Measurements from ENCODE around the gene FARSB.

FARSB gene

GRCh38 chr2:222608081-222608480 is 47.8 kb downstream of the FARSB start:
- H3K4me3 ChIP-seq (ENCODE audit: low read depth, low read length): no peak overlapping the region
- no peak for TF ChIP-seq CTCF (IDR thresholded peaks at IDR 0.05; ENCODE audit: low read depth, low read length)

- H3K4me3 ChIP-seq (ENCODE audit: low read depth, low read length): no peak overlapping the region
- no peak for TF ChIP-seq CTCF (IDR thresholded peaks at IDR 0.05; ENCODE audit: low read depth, low read length)
Observed at GRCh38 chr2:222606306-222606705, 49.6 kb downstream of the FARSB start.

GRCh38 chr2:222604749-222605515 is 51.0 kb downstream of the FARSB start:
- H3K4me3 ChIP-seq (ENCODE audit: low read depth, low read length): no peak overlapping the region
- TF ChIP-seq CTCF (IDR thresholded peaks at IDR 0.05; ENCODE audit: low read depth, low read length): no peak

- TF ChIP-seq CTCF (IDR thresholded peaks at IDR 0.05; ENCODE audit: low read depth, low read length): no peak
Observed at GRCh38 chr2:222603501-222603900, 52.4 kb downstream of the FARSB start.

GRCh38 chr2:222598611-222599010 is 57.3 kb downstream of the FARSB start:
- H3K4me3 ChIP-seq (ENCODE audit: low read depth, low read length): no peak overlapping the region
- no peak for TF ChIP-seq CTCF (IDR thresholded peaks at IDR 0.05; ENCODE audit: low read depth, low read length)

More at GRCh38 chr2:222603501-222603900, 52.4 kb downstream of the FARSB start:
- no peak overlapping the region for H3K4me3 ChIP-seq (ENCODE audit: low read depth, low read length)

GRCh38 chr2:222595581-222595980 is 60.3 kb downstream of the FARSB start:
- no peak overlapping the region for H3K4me3 ChIP-seq (ENCODE audit: low read depth, low read length)
- no peak for TF ChIP-seq CTCF (IDR thresholded peaks at IDR 0.05; ENCODE audit: low read depth, low read length)

GRCh38 chr2:222594679-222595078 is 61.2 kb downstream of the FARSB start:
- no peak for TF ChIP-seq CTCF (IDR thresholded peaks at IDR 0.05; ENCODE audit: low read depth, low read length)
- no peak overlapping the region for H3K4me3 ChIP-seq (ENCODE audit: low read depth, low read length)

Measured in WI38 (cell line).